GM23248 (cell line): ENCODE results near the gene NUP98. TPM values are rescaled to one million over a fixed set of nuclear protein-coding genes. Genes with fewer than 3 reads are reported as not detected.

Experiments
- DNase-seq: peaks from one replicate; pipeline ENCODE4 v3.0.0-alpha.2; 2015
- H2AFZ ChIP-seq: fragments of 200-600 bp; sonication (generic); 2 replicates; pipeline ENCODE4 v1.6.1; 2016; ENCODE audit warnings: antibody characterized with exemption
- H3F3A ChIP-seq: fragments of 200-600 bp; sonication (generic); 2 replicates; pipeline ENCODE4 v1.6.1; 2016; ENCODE audit warnings: mild to moderate bottlenecking, antibody characterized with exemption, mixed run types; ENCODE audit not compliant: insufficient read depth
- H3K27ac ChIP-seq: fragments of 200-600 bp; sonication (generic); 2 replicates; pipeline ENCODE4 v1.5.1; 2016; ENCODE audit warnings: mild to moderate bottlenecking
- H3K27me3 ChIP-seq: fragments of 200-600 bp; sonication (generic); replicated peaks from 2 replicates; pipeline ENCODE4 v1.6.1; 2016; ENCODE audit warnings: mild to moderate bottlenecking; ENCODE audit not compliant: insufficient read depth
- H3K36me3 ChIP-seq: fragments of 200-600 bp; sonication (generic); 2 replicates; pipeline ENCODE4 v1.6.1; 2016; ENCODE audit warnings: low read depth, mild to moderate bottlenecking
- H3K4me1 ChIP-seq: fragments of 200-600 bp; sonication (generic); 2 replicates; pipeline ENCODE4 v1.6.1; 2016; ENCODE audit warnings: mild to moderate bottlenecking; ENCODE audit not compliant: insufficient read depth
- H3K4me2 ChIP-seq: fragments of 200-600 bp; sonication (generic); one replicate; pipeline ENCODE4 v1.6.1; 2016; ENCODE audit warnings: mild to moderate bottlenecking; ENCODE audit not compliant: unreplicated experiment
- H3K4me3 ChIP-seq: fragments of 200-600 bp; sonication (generic); 2 replicates; pipeline ENCODE4 v1.5.1; 2016; ENCODE audit warnings: mild to moderate bottlenecking
- H3K79me2 ChIP-seq: fragments of 200-600 bp; sonication (generic); 2 replicates; pipeline ENCODE4 v1.6.1; 2016; ENCODE audit warnings: mild to moderate bottlenecking; ENCODE audit not compliant: insufficient read depth
- H3K9ac ChIP-seq: fragments of 200-600 bp; sonication (generic); 2 replicates; pipeline ENCODE4 v1.6.1; 2016; ENCODE audit warnings: mild to moderate bottlenecking
- H3K9me2 ChIP-seq: fragments of 200-600 bp; sonication (generic); 2 replicates; pipeline ENCODE4 v1.6.1; 2016; ENCODE audit warnings: mixed run types, mild to moderate bottlenecking, moderate library complexity; ENCODE audit not compliant: insufficient read depth
- H3K9me3 ChIP-seq: fragments of 200-600 bp; sonication (generic); one replicate; pipeline ENCODE4 v1.6.1; 2017; ENCODE audit warnings: low read depth
- H4K20me1 ChIP-seq: fragments of 200-600 bp; sonication (generic); 2 replicates; pipeline ENCODE4 v1.6.0; 2016; ENCODE audit not compliant: insufficient read depth
- EZH2 ChIP-seq: fragments of 200-600 bp; sonication (generic); IDR thresholded peaks from 2 replicates; pipeline ENCODE4 v1.6.1; 2018; ENCODE audit warnings: antibody characterized with exemption, mild to moderate bottlenecking; ENCODE audit not compliant: insufficient read depth, poor library complexity, severe bottlenecking
- EZH2phosphoT487 ChIP-seq: fragments of 200-600 bp; sonication (generic); IDR thresholded peaks from 2 replicates; pipeline ENCODE4 v1.6.1; 2018; ENCODE audit warnings: antibody characterized with exemption, moderate library complexity, mild to moderate bottlenecking, low read depth; ENCODE audit not compliant: insufficient read depth
- WGBS, 2 experiments: methylation state at CpG; one replicate each; pipeline ENCODE4 v1.1.6; 2015 to 2017; ENCODE audit warnings: low lambda C conversion rate in 2 of 2, low coverage in 1 of 2; ENCODE audit errors: missing lambda C conversion rate in 2 of 2; 5-methylcytosine and 5-hydroxymethylcytosine counted together
- in situ Hi-C: fragments of 300-500 bp; cut with MboI; formaldehyde crosslinking; loops from 2 replicates; pipeline ENCODE4 v1.15.0; 2020
- polyA plus RNA-seq: library from polyadenylated mRNA; unstranded; fragments of >200 nt; fragmentation: Nextera tagmentation; extraction: Ambion mirVana; gene quantifications from 2 replicates; pipeline ENCODE4 v1.2.1, GENCODE V29; 2016
- total RNA-seq: library from RNA; depleted of rRNA; stranded (reverse); fragments of >200 nt; shearing (Covaris generic); gene quantifications from 2 replicates; pipeline ENCODE4 v1.2.3, GENCODE V29; 2014

The NUP98 gene
- total and polyA plus RNA-seq, 2 experiments from 2014 or later, result 30.5 to 79.3 TPM

- in situ Hi-C loops, result no loop called here
Measured at GRCh38 chr11:3635641-3636375, 161.5 kb downstream of the NUP98 start.

GRCh38 chr11:3632070-3632660 is 165.2 kb downstream of the NUP98 start:
- Histone ChIP-seq H3K27ac (no peak overlapping the region), H3K27me3 (0 out of 2 replicates have a peak, but pooled peaks cover 3% of the 10 kb centered on the region), H3K4me2 (no peak overlapping the region), H2AFZ (no peak overlapping the region), H4K20me1 (no peaks in the 10 kb centered on the region), H3K9ac (no peak overlapping the region), H3K36me3 (no peaks in the 10 kb centered on the region), H3K79me2 (no peaks in the 10 kb centered on the region), H3K4me1 (no peaks in the 10 kb centered on the region), H3K9me2 (no peaks in the 10 kb centered on the region), H3F3A (no peaks in the 10 kb centered on the region), H3K4me3 (no peak overlapping the region), H3K9me3 (no peaks in the 10 kb centered on the region)
- in situ Hi-C loops, result no loop called here
- WGBS, 2 experiments, result 76 to 87% methylated on average over 5 of the region's 5 CpGs
- peak; percentile 13 for DNase-seq
- TF ChIP-seq EZH2phosphoT487 (no peak), EZH2 (no peak)

More at GRCh38 chr11:3635641-3636375, 161.5 kb downstream of the NUP98 start:
- Histone ChIP-seq H3K9me2 (no peaks in the 10 kb centered on the region), H3K4me2 (no peak overlapping the region), H3K4me3 (no peak overlapping the region), H3K9ac (no peak overlapping the region), H3K36me3 (no peaks in the 10 kb centered on the region), H3K27me3 (0 out of 2 replicates have a peak, but pooled peaks cover 3% of the 10 kb centered on the region), H3K27ac (no peak overlapping the region), H3K4me1 (no peaks in the 10 kb centered on the region), H2AFZ (no peak overlapping the region), H3F3A (no peaks in the 10 kb centered on the region), H4K20me1 (no peaks in the 10 kb centered on the region), H3K9me3 (no peaks in the 10 kb centered on the region), H3K79me2 (no peaks in the 10 kb centered on the region)
- no peak for DNase-seq
- TF ChIP-seq EZH2phosphoT487 (no peak), EZH2 (no peak)
- 70 to 75% methylated on average over 8 to 15 of the region's 15 CpGs for WGBS, 2 experiments

GRCh38 chr11:3631331-3631730 is 166.0 kb downstream of the NUP98 start:
- no peak overlapping the region for H3K4me3 ChIP-seq
- 73 to 81% methylated on average over 4 of the region's 4 CpGs for WGBS, 2 experiments
- no peak overlapping the region for H3K9ac ChIP-seq
- 0 out of 2 replicates have a peak, but pooled peaks cover 3% of the 10 kb centered on the region for H3K27me3 ChIP-seq
- H3K79me2 ChIP-seq, result no peaks in the 10 kb centered on the region
- no peak overlapping the region for H2AFZ ChIP-seq
- no peak overlapping the region for H3K4me2 ChIP-seq
- DNase-seq, result peak; percentile 49
- no peaks in the 10 kb centered on the region for H3K36me3 ChIP-seq
- no peaks in the 10 kb centered on the region for H4K20me1 ChIP-seq
- H3K27ac ChIP-seq, result no peak overlapping the region
- H3K4me1 ChIP-seq, result no peaks in the 10 kb centered on the region; the same call in 1 of the 2 replicates
- no peaks in the 10 kb centered on the region for H3K9me2 ChIP-seq
- H3K9me3 ChIP-seq, result no peaks in the 10 kb centered on the region
- no peaks in the 10 kb centered on the region for H3F3A ChIP-seq
- in situ Hi-C loops, result no loop called here
- TF ChIP-seq EZH2phosphoT487 (no peak), EZH2 (no peak)

- Histone ChIP-seq H3K9me3 (no peaks in the 10 kb centered on the region), H3K36me3 (no peaks in the 10 kb centered on the region), H3K4me3 (no peak overlapping the region), H3F3A (no peaks in the 10 kb centered on the region), H4K20me1 (no peaks in the 10 kb centered on the region), H3K79me2 (no peaks in the 10 kb centered on the region), H3K4me1 (no peaks in the 10 kb centered on the region; the same call in 1 of the 2 replicates), H3K27ac (no peak overlapping the region), H3K4me2 (no peak overlapping the region), H2AFZ (no peak overlapping the region), H3K9ac (no peak overlapping the region), H3K27me3 (no peaks in the 10 kb centered on the region), H3K9me2 (no peaks in the 10 kb centered on the region)
- peak; percentile 85 for DNase-seq
- TF ChIP-seq EZH2, result no peak
- TF ChIP-seq EZH2phosphoT487, result no peak
- in situ Hi-C loops, result no loop called here
- WGBS, 2 experiments, result 78 to 91% methylated on average over 1 of the region's 1 CpG
Measured at GRCh38 chr11:3627291-3627690, 170.1 kb downstream of the NUP98 start.
